ENCODE measurements around the gene ZEB2. TPM values are rescaled to one million over a fixed set of nuclear protein-coding genes. Genes with fewer than 3 reads are reported as not detected.

Gene ZEB2
- total RNA-seq, 3 donors from 2014 or later, result 53.7 to 225 (median 83.2) TPM

DNA sequence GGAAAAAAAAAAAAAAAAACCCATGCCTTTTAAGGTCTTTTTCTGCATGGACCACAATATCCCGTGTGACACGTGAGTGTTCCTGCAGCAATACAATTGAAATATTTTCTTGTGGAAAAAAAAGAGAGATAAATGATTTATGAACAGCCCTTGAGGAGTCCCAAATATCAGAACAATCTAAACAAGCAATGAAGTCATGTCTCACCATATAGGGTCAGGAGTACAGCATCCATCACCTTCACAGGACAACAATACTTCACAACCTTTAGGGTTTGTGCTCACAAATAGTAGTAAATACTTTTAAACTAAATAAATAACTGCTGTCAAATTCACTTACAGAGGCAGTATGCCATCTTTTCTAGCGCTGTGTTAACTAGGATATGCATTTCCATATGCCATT is 87.9 kb downstream of the ZEB2 start:
- Histone ChIP-seq H3K9me3 (no peaks in the 10 kb centered on the region), H3K36me3 (no peaks in the 10 kb centered on the region), H3K27me3 (no peaks in the 10 kb centered on the region), H3K4me3 (no peak overlapping the region), H3K4me1 (peaks cover 0 to 2% of the 10 kb centered on the region in 2 donors), H3K27ac (peak overlapping the region in 1 of 2 donors; percentile 45)
- DNase-seq (ENCODE audit: low spot score in 2 of 2), result no peak
- TF ChIP-seq, protein P1, sequence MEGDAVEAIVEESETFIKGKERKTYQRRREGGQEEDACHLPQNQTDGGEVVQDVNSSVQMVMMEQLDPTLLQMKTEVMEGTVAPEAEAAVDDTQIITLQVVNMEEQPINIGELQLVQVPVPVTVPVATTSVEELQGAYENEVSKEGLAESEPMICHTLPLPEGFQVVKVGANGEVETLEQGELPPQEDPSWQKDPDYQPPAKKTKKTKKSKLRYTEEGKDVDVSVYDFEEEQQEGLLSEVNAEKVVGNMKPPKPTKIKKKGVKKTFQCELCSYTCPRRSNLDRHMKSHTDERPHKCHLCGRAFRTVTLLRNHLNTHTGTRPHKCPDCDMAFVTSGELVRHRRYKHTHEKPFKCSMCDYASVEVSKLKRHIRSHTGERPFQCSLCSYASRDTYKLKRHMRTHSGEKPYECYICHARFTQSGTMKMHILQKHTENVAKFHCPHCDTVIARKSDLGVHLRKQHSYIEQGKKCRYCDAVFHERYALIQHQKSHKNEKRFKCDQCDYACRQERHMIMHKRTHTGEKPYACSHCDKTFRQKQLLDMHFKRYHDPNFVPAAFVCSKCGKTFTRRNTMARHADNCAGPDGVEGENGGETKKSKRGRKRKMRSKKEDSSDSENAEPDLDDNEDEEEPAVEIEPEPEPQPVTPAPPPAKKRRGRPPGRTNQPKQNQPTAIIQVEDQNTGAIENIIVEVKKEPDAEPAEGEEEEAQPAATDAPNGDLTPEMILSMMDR (IDR thresholded peaks at IDR 0.05), result no peak
- TF ChIP-seq POLR2A (IDR thresholded peaks at IDR 0.05), result no peak
- intact Hi-C loops (cut with DNase I; ENCODE audit: low total_unique reads), result loop anchor here (2.0 to 5.0 kb wide), 2 partner anchors 61 to 1360 kb away; no protein-coding TSS in a partner anchor

DNA sequence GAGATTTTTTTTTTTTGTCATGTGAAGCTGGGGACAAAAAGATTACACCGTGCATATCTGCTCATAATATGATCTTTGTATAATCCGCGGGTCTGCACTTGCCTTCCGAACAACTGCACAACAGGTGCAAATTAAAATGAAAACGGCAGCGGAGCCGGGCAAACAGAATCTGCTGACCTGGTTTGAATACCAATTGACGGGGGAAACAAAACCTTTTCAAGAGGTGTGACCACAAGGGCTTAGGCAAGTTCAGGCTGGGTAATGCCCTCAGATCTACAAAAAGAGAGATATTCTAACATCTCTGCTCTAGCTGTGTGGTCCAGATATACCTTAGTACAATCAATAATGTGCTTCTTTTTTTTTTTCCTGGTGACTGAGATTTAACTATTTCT is 88.5 kb downstream of the ZEB2 start:
- Histone ChIP-seq H3K36me3 (no peaks in the 10 kb centered on the region), H3K4me3 (no peak overlapping the region), H3K9me3 (no peaks in the 10 kb centered on the region), H3K27me3 (no peaks in the 10 kb centered on the region), H3K27ac (peak overlapping the region; percentile 16 to 62), H3K4me1 (peaks cover 0 to 5% of the 10 kb centered on the region in 2 donors)
- TF ChIP-seq POLR2AphosphoS5 (IDR thresholded peaks at IDR 0.05) (no peak), POLR2A (IDR thresholded peaks at IDR 0.05) (no peak)
- TF ChIP-seq, protein P1 (IDR thresholded peaks at IDR 0.05), result no peak
- intact Hi-C loops (cut with DNase I; ENCODE audit: low total_unique reads), result loop anchor here (5.0 kb wide), 1 partner anchor 1359 kb away; no protein-coding TSS in a partner anchor
- no peak for DNase-seq (ENCODE audit: low spot score in 2 of 2)

DNA sequence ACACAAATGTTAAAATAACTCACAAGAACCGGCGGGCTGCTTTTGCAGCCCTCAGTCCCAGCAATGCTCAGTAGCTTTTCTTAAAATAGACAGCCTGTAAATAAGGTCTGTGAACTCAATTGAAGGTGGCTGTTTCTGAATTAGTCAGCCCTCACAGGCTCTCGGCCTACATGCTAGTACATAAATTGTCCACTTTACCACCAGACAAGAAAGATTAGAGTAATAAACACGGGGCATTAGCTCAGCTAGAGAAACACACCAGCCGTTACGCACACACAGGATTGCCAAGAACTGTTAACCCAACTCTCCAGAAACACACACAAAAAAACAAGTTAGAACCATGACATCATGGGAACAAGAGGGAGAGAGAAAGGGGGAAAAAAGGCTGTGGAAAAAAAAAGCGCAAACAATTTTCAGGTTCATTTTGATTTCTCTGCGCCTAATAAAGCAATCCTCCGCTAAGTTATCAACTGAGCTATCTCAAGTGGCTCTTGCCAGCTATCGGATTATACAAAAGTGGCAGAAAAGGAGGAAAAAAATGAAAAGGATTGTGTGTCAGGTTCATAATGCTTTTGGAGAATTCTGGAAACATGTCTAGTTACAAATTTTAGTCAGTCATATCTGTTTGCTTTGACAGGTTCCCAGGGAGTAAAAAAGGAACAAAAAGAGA is 89.1 kb downstream of the ZEB2 start:
- Histone ChIP-seq H3K4me1 (peaks cover 0 to 5% of the 10 kb centered on the region in 2 donors), H3K36me3 (no peaks in the 10 kb centered on the region), H3K4me3 (no peak overlapping the region), H3K9me3 (no peaks in the 10 kb centered on the region), H3K27me3 (no peaks in the 10 kb centered on the region), H3K27ac (peak overlapping the region; percentile 16 to 62)
- intact Hi-C loops (cut with DNase I; ENCODE audit: low total_unique reads), result loop anchor here (5.0 kb wide), 1 partner anchor 1359 kb away; no protein-coding TSS in a partner anchor
- TF ChIP-seq, protein P1 (IDR thresholded peaks at IDR 0.05), result no peak
- TF ChIP-seq POLR2A (IDR thresholded peaks at IDR 0.05) (no peak), POLR2AphosphoS5 (IDR thresholded peaks at IDR 0.05) (no peak)
- DNase-seq (ENCODE audit: low spot score in 2 of 2), result no peak

DNA sequence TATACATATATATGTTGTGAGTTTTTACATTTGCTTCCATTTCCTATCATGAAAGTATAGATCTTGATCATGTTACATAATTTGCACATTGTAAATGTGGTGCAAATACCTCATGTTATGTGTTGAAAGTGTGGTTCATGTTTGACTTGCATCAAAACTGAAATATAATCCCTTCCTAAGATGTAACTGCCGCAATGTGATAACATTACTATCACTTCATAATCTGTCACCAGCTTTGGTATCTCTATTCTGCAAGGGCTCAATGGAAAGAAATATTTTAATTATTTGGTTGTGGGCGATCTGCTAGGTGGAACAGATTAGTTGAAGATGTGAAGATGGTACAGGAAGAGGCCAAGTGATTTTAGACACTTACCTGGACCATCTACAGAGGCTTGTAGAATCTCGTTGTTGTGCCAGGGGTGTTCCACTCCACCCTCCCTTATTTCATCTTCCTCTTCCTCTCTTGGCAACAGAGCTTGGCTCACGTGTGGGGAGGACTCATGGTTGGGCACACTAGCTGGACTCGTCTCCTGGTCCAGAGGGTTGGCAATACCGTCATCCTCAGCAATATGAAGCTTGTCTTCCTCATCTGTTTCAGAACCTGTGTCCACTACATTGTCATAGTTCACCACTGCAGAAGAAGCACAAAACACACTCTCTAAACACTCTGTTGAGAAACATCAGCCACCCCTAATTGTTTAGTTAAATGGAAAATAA is 90.4 kb downstream of the ZEB2 start:
- DNase-seq (ENCODE audit: low spot score in 2 of 2), result no peak
- Histone ChIP-seq H3K4me1 (peaks cover 0 to 5% of the 10 kb centered on the region in 2 donors), H3K4me3 (no peak overlapping the region), H3K27me3 (no peaks in the 10 kb centered on the region), H3K9me3 (no peaks in the 10 kb centered on the region), H3K36me3 (no peaks in the 10 kb centered on the region), H3K27ac (no peak overlapping the region)
- no peak for TF ChIP-seq POLR2AphosphoS5 (IDR thresholded peaks at IDR 0.05)
- no peak for TF ChIP-seq POLR2A (IDR thresholded peaks at IDR 0.05)
- TF ChIP-seq, protein P1 (IDR thresholded peaks at IDR 0.05), result no peak
- intact Hi-C loops (cut with DNase I; ENCODE audit: low total_unique reads), result loop anchor here (5.0 kb wide), 1 partner anchor 1357 kb away; no protein-coding TSS in a partner anchor

DNA sequence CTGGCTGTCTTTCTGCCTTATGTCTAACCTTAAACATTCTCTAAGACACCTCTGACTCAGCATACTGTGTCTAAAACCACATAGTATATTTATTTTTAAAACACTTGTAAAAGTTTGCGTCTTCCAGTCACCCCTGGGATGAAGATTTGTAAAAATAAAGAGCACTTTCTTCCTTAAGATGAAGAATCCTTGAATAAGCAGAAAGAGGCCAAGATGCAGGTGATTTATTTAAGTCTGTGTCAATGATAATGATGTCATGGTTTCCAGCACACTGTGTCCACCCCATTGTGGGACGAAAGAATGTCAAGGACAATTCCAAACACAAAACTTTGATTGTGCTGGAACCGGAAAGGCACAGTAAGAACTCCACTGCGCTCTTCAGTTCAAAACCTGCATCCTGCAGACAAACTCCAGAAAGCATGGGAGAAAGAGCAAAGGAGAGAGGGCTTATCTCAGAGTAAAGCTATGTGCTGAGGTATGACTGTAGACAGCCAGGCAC is 92.9 kb downstream of the ZEB2 start:
- Histone ChIP-seq H3K27me3 (no peaks in the 10 kb centered on the region), H3K4me1 (peaks cover 0 to 5% of the 10 kb centered on the region in 2 donors), H3K4me3 (no peak overlapping the region), H3K36me3 (no peaks in the 10 kb centered on the region), H3K9me3 (no peaks in the 10 kb centered on the region), H3K27ac (peak overlapping the region; percentile 21)
- intact Hi-C loops (cut with DNase I; ENCODE audit: low total_unique reads), result no loop called here
- no peak for DNase-seq (ENCODE audit: low spot score in 2 of 2)
- TF ChIP-seq POLR2AphosphoS5 (IDR thresholded peaks at IDR 0.05) (no peak), POLR2A (IDR thresholded peaks at IDR 0.05) (no peak)
- TF ChIP-seq, protein P1 (IDR thresholded peaks at IDR 0.05), result no peak

All from breast epithelium (tissue), 4 donors.